Kidney epithelial cell (primary cell): ENCODE data around the gene TBC1D24. TPM values are rescaled to one million over a fixed set of nuclear protein-coding genes. Genes with fewer than 3 reads are reported as not detected.
"Not testable (repeated sequence)": the region's sequence is repeated elsewhere in the genome, so short reads cannot be mapped to it uniquely, and the experiment has no call there.

Experiments
- DNase-seq: peaks from one replicate; pipeline ENCODE4 v3.0.0-alpha.2; 2010; ENCODE audit warnings: low read depth
- H3K27me3 ChIP-seq: 2 replicates; pipeline ENCODE4 v1.6.0; 2011; ENCODE audit warnings: low read length; ENCODE audit not compliant: control insufficient read depth, insufficient read depth
- H3K36me3 ChIP-seq: 2 replicates; pipeline ENCODE4 v1.5.1; 2011; ENCODE audit warnings: low read length; ENCODE audit not compliant: control insufficient read depth, insufficient read depth
- H3K4me3 ChIP-seq: 2 replicates; pipeline ENCODE4 v1.5.1; 2011; ENCODE audit warnings: low read depth, mild to moderate bottlenecking, control low read depth, low read length
- total RNA-seq: library from RNA; depleted of rRNA; stranded (reverse); fragments of >200 nt; gene quantifications from 2 replicates; pipeline ENCODE4 v1.2.3, GENCODE V29; 2015
- TF ChIP-seq, protein P1 (sequence below): IDR thresholded peaks from 2 replicates; pipeline ENCODE4 v1.5.1; 2011; ENCODE audit warnings: mild to moderate bottlenecking, moderate library complexity, low read length, control low read depth, inconsistent platforms; ENCODE audit not compliant: insufficient read depth, poor library complexity, severe bottlenecking

The TBC1D24 gene
- total RNA-seq, 1 donor from 2014 or later: 14.5 TPM

DNA sequence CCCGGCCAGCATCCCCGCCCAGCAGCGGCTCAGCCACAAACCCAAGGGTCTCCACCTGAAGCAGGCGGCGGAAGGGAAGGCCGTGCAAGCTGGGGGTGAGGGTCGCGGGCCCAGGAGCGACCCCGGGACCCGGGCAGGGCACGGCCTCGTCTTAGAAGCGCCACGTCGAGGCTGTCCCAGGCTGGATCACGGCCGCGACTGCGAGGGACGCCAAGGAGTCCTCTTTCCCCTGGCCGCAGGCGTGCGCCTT is 46.2 kb upstream of the TBC1D24 start:
- DNase-seq: no peak
- Histone ChIP-seq H3K36me3 (no peaks in the 10 kb centered on the region), H3K4me3 (peak overlapping the region; percentile 66), H3K27me3 (no peaks in the 10 kb centered on the region)
- TF ChIP-seq, protein P1, sequence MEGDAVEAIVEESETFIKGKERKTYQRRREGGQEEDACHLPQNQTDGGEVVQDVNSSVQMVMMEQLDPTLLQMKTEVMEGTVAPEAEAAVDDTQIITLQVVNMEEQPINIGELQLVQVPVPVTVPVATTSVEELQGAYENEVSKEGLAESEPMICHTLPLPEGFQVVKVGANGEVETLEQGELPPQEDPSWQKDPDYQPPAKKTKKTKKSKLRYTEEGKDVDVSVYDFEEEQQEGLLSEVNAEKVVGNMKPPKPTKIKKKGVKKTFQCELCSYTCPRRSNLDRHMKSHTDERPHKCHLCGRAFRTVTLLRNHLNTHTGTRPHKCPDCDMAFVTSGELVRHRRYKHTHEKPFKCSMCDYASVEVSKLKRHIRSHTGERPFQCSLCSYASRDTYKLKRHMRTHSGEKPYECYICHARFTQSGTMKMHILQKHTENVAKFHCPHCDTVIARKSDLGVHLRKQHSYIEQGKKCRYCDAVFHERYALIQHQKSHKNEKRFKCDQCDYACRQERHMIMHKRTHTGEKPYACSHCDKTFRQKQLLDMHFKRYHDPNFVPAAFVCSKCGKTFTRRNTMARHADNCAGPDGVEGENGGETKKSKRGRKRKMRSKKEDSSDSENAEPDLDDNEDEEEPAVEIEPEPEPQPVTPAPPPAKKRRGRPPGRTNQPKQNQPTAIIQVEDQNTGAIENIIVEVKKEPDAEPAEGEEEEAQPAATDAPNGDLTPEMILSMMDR: no peak

DNA sequence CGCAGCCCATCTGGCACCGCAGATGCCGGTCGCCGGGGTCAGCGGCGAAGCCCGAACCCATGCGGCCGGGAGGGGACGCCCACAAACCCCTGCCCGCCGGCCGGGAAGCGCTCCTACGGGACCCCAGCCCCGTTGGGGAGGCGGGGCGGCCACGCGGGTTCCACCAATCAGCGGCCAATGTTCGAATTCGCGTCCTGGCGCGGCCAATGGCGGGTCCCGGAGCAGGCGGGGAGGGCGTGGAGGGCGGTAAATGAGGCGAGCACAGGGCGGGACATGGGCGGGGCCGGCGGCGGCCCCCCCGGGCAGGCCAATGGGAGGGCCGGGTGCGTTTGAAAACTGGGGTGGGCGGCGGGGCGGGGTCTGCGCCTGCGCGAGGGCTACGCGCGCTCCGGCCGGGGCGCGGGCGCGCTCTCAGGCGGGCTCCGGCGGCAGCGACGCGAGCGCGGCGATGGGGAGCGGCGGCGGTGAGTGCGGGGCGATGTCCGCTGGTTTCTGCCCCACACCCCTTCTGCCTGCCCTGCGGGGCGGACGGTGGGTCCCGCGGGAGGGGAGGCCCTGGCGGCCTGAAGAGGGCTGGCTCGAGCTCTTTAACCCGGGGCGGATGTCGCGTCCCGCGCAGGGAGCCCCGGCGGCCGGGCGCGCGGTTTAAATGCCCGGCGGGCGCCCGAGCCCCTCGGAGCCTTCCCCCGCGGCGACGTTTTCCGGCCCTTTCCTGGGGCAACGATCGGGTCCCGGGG is 45.7 kb upstream of the TBC1D24 start, which contains the start of gene CCNF:
TSS of gene CCNF (plus strand) at position 414 of the 737 bp plus-strand sequence. CDS start at position 449, 35 bp downstream.
- Histone ChIP-seq H3K4me3 (peak within 1 kb of the TSS; percentile 78), H3K27me3 (no peaks in the 10 kb centered on the region), H3K36me3 (no peaks in the 10 kb centered on the region)
- TF ChIP-seq, protein P1: no peak
- DNase-seq: peak; percentile 63

DNA sequence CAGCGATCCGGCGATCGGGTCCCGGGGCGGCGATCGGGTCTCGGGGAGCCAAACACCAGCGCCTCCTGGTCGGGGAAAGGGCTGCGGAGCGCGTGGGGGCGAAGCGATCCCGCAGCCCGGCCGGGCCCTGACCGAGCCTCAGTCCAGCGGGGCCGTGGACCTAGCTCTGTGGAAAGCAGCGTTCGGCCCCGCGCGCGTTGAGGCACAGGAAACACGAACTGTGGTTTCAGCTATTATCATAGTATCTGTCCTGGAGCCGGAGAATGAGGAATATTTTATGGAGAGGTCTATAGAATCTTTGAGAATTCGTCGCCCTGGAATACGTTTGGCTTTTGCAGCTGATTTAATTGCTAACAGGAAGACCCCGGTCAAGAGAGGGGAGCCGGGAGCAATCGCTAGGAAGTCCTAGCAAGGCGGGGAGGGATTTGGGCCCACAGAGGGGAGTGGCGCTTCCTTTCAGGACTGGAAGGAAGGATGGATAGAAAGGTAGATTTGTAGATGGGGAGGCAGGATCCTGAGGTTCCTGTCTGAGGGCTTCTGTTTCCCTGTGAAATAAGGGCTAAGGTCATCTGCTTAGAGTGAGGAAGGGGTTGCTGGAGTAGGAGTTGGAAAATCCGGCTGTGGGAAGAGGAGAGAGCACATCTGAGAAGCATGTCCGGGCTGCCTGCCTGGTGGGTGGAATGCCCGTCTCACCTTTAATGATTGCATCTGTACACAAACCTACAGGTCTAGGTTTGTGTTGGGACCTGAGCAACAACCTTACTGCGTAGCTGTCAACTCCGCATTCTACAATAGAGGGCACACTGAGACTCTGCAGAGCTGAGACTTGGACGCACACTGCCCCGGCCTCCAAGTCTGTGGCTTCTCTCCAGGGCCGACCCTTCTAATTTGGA is 44.9 kb upstream of the TBC1D24 start:
- TF ChIP-seq, protein P1: peak; percentile 10
- no peak for DNase-seq
- H3K4me3 ChIP-seq: peak overlapping the region; percentile 78
- no peaks in the 10 kb centered on the region for H3K27me3 ChIP-seq
- no peaks in the 10 kb centered on the region for H3K36me3 ChIP-seq

DNA sequence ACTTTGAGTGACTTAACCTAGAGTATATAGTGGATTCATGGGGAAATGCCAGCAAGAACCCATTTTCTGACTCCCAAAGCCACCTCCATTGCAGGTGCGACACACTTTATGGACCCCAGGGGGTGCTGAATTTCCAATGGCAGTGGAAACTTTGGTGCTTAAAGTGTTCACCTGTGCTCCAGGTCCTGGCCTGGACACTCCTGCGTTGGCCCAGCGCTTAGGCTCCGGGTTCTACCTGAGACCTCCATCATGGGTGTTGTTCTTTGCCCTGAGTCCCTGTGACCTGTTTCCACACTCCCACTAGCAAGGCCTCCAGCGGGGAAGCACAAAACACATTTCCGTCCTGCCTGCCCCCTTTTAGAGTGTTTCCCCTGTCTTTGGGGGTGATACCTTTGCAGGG is 42.6 kb upstream of the TBC1D24 start:
- TF ChIP-seq, protein P1: no peak
- H3K27me3 ChIP-seq: no peaks in the 10 kb centered on the region
- DNase-seq: no peak
- no peak overlapping the region for H3K4me3 ChIP-seq
- H3K36me3 ChIP-seq: peaks cover 3% of the 10 kb centered on the region

DNA sequence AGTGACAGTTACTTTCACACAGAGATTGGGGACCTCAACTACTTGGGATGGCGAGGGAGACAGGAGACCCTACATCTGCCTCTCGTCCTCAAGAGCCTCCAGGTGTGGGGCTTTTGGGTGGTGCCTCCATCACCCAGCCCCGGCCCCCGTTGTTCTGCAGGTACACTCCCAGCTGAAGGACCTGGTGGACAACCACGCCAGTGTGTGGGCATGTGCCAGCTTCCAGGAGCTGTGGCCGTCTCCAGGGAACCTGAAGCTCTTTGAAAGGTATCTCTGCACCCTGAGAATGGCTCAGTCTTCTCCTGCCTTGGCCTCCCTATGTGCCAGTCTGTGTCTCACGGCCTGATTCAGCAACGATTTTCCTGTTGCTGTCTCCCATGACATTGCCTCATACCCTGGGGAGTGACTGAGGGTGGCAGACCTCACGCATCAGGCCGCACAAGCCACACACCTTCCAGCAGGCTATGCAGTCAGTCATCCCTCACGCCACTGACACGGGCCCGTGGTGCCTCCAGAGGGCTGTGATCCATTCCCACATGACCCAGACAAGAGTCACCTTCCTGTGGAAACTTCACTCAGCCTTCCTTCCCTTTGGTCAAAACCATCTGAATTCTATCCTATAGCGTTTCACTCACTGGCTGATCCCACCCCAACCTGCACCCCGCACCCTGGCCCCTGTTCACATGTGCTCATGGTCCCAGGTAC is 42.0 kb upstream of the TBC1D24 start:
- H3K27me3 ChIP-seq: no peaks in the 10 kb centered on the region
- TF ChIP-seq, protein P1: no peak
- H3K4me3 ChIP-seq: no peak overlapping the region
- no peak for DNase-seq
- peaks cover 3% of the 10 kb centered on the region for H3K36me3 ChIP-seq

DNA sequence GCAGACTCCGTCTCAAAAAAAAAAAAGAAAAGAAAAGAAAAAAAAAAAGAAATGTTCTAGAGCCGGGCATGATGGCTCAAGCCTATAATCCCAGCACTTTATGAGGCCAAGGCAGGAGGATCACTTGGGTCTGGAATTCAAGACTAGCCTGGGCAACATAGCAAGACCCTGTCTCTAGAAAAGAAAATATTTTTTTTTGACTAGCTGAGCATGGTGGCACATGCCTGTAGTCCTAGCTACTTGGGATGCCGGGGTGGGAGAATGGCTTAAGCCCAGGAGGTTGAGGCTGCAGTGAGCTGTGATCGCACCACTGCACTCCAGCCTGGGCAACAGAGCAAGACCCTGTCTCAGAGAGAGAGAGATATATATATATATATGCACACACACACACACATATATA is 39.7 kb upstream of the TBC1D24 start:
- not testable (repeated sequence) for H3K4me3 ChIP-seq, DNase-seq, H3K36me3 ChIP-seq, H3K27me3 ChIP-seq
